ENCODE results near the gene CDH4.

GRCh38 chr20:61288331-61288784 lies 36.3 kb downstream of the CDH4 start:
- TF ChIP-seq CTCF (conservative IDR thresholded peaks at IDR 0.05) (no peak), ZFX (IDR thresholded peaks at IDR 0.05) (no peak)

All from C4-2B (cell line).